Measurements from ENCODE around the gene POFUT1. TPM values are rescaled to one million over a fixed set of nuclear protein-coding genes. Genes with fewer than 3 reads are reported as not detected.

The POFUT1 gene
- total and polyA plus RNA-seq, 2 donors (not counting 3 experiments of a cell fraction or from before 2014, with no cell fraction given) = 29.0 to 51.4 TPM

GRCh38 chr20:32251470-32251869, 43.8 kb downstream of the POFUT1 start:
- no peaks in the 10 kb centered on the region for H3K27me3 ChIP-seq (ENCODE audit: control insufficient read depth in 2 of 2, insufficient read depth in 2 of 2, low read length in 2 of 2)
- FAIRE-seq (no peak), DNase-seq (ENCODE audit: low read depth, low spot score) (no peak)
- no peaks in the 10 kb centered on the region for H3K9me1 ChIP-seq (replicated peaks; ENCODE audit: control insufficient read depth, extremely low read depth, insufficient read depth, low read length)
- H3K9me3 ChIP-seq (replicated peaks; ENCODE audit: control insufficient read depth, insufficient read depth, low read length) = no peaks in the 10 kb centered on the region
- TF ChIP-seq POLR2A (IDR thresholded peaks at IDR 0.05; ENCODE audit: low read depth, low read length) (no peak), MYC (IDR thresholded peaks at IDR 0.05; ENCODE audit: low read depth, low read length) (no peak), EZH2 (IDR thresholded peaks at IDR 0.05; ENCODE audit: borderline replicate concordance, low read depth, low read length, severe bottlenecking) (no peak), GATA2 (IDR thresholded peaks at IDR 0.05; ENCODE audit: insufficient read depth, insufficient read length, low read depth, low read length) (no peak), MAX (IDR thresholded peaks at IDR 0.05; ENCODE audit: insufficient read depth, insufficient read length) (no peak), POLR2AphosphoS5 (IDR thresholded peaks at IDR 0.05; ENCODE audit: insufficient read depth, low read depth, low read length) (no peak), CTCF (IDR thresholded peaks at IDR 0.05; ENCODE audit: extremely low read depth in 1 of 2, insufficient read depth in 1 of 2, low read depth in 1 of 2, low read length in 2 of 2) (no peak), JUN (IDR thresholded peaks at IDR 0.05; ENCODE audit: borderline replicate concordance, insufficient read depth, insufficient read length, low read depth) (no peak), FOS (IDR thresholded peaks at IDR 0.05; ENCODE audit: borderline replicate concordance, insufficient read depth, low read length) (no peak)
- no peak overlapping the region for H3K4me2 ChIP-seq (ENCODE audit: insufficient read depth, low read length)
- no peaks in the 10 kb centered on the region for H3K4me1 ChIP-seq (ENCODE audit: control insufficient read depth, extremely low read depth, insufficient read depth, low read length)
- no peaks in the 10 kb centered on the region for H3K36me3 ChIP-seq (ENCODE audit: control insufficient read depth in 2 of 2, extremely low read depth in 1 of 2, insufficient read depth in 2 of 2, low read length in 2 of 2)
- no peak overlapping the region for H3K9ac ChIP-seq (replicated peaks; ENCODE audit: extremely low read depth, insufficient read depth, low read length)
- BruUV-seq (replicated peaks) = no TSS peak
- dilution Hi-C loops (cut with MboI; ENCODE audit: extremely low pct_ligation_motif_present, low sequenced_read_pairs) = no loop called here
- CTCF ChIA-PET = interaction anchor here (1.0 kb wide), 1 partner anchor 12 kb away, joined by 3 read pairs; no protein-coding TSS in a partner anchor
- no peak overlapping the region for H3K27ac ChIP-seq (ENCODE audit: insufficient read depth, low read depth, low read length)
- H3K4me3 ChIP-seq (replicated peaks in 1 of 3; ENCODE audit: insufficient read depth in 1 of 3, low read depth in 1 of 3, low read length in 3 of 3) = no peak overlapping the region
- H3K79me2 ChIP-seq (ENCODE audit: control insufficient read depth, insufficient read depth, low read length) = no peaks in the 10 kb centered on the region
- H2AFZ ChIP-seq (ENCODE audit: low read depth, low read length) = no peak overlapping the region
- H4K20me1 ChIP-seq (replicated peaks; ENCODE audit: control insufficient read depth, extremely low read depth, insufficient read depth, low read length) = no peaks in the 10 kb centered on the region
- POLR2A ChIA-PET = no interaction called here
- intact Hi-C loops (cut with micrococcal nuclease) = no loop called here
